Measurements from ENCODE around the gene SHC3. TPM values are rescaled to one million over a fixed set of nuclear protein-coding genes. Genes with fewer than 3 reads are reported as not detected.

Gene SHC3
- total RNA-seq, 1 experiment from 2014 or later: 0.27 TPM

DNA sequence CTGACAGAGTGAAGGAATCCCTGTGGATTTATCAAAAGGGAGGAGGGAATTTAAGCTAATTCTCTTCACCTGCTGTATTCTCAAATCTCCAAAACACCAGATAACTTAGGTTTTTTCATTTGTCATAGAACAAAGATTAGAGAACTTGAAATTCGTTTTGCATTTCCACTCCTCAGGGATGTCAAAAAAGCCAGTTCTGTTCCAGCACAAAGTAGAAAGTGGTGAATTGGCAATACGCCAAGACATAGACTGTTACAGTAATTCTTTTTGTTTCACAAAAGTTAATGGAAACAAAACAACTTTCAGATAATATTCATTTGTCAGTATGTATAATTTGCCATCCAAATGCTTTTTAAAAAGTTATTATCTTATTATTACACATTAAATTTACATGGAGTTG, 172.4 kb downstream of the SHC3 start:
- H3K4me3 ChIP-seq (replicated peaks in 1 of 2; ENCODE audit: low read depth in 1 of 2, low read length in 2 of 2): no peak overlapping the region
- intact Hi-C loops (cut with micrococcal nuclease): loop anchor here (10.0 kb wide), 3 partner anchors 281 to 1321 kb away; no protein-coding TSS in a partner anchor
- no peak for DNase-seq (ENCODE audit: low read depth, low spot score)
- ChIA-PET RAD21 (ENCODE audit: low non-redundant PET in 1 of 2, low total read pairs in 2 of 2, uncharacterized antibody in 2 of 2, unreplicated experiment in 2 of 2) (no interaction called here), POLR2A (no interaction called here), CTCF (no interaction called here)
- H2AFZ ChIP-seq (ENCODE audit: low read depth, low read length, poor library complexity, severe bottlenecking): no peak overlapping the region
- no peak overlapping the region for H3K9ac ChIP-seq (ENCODE audit: low read length)
- no peaks in the 10 kb centered on the region for H4K20me1 ChIP-seq (ENCODE audit: insufficient read depth)
- no peaks in the 10 kb centered on the region for H3K9me2 ChIP-seq (ENCODE audit: insufficient read depth)
- H3K79me2 ChIP-seq (ENCODE audit: insufficient read depth, low read length): no peaks in the 10 kb centered on the region
- H3K9me3 ChIP-seq (ENCODE audit: control insufficient read depth in 1 of 2, insufficient read depth in 1 of 2, low read depth in 1 of 2, low read length in 2 of 2): no peaks in the 10 kb centered on the region
- no peaks in the 10 kb centered on the region for H3K36me3 ChIP-seq (ENCODE audit: control insufficient read depth in 1 of 2, insufficient read depth in 2 of 2, low read length in 2 of 2)
- no peak for ATAC-seq
- H3K4me2 ChIP-seq (ENCODE audit: low read length): no peak overlapping the region
- TF ChIP-seq ZNF274 (IDR thresholded peaks at IDR 0.05; ENCODE audit: low read depth, low read length): no peak
- TF ChIP-seq POLR2A (IDR thresholded peaks at IDR 0.05; ENCODE audit: borderline replicate concordance, extremely low read depth, insufficient read depth, insufficient read length): no peak
- TF ChIP-seq TCF7L2 (IDR thresholded peaks at IDR 0.05; ENCODE audit: borderline replicate concordance, extremely low read depth, insufficient read depth, insufficient read length): no peak
- TF ChIP-seq EZH2 (IDR thresholded peaks at IDR 0.05): no peak
- TF ChIP-seq CBX3 (IDR thresholded peaks at IDR 0.05; ENCODE audit: low read depth): no peak
- TF ChIP-seq EZH2phosphoT487 (IDR thresholded peaks at IDR 0.05; ENCODE audit: borderline replicate concordance): no peak
- no peak for TF ChIP-seq SP1 (IDR thresholded peaks at IDR 0.05; ENCODE audit: low read depth)
- no peak for TF ChIP-seq JUND (IDR thresholded peaks at IDR 0.05)
- peaks cover 0 to 1% of the 10 kb centered on the region in 2 experiments; a peak in 1 of 4 replicates for H3K4me1 ChIP-seq (ENCODE audit: control insufficient read depth in 1 of 2, insufficient read depth in 2 of 2, low read length in 2 of 2)
- H3K27me3 ChIP-seq (ENCODE audit: insufficient read depth, low read length): peaks cover 12% of the 10 kb centered on the region
- no TSS peak for BruUV-seq (replicated peaks)
- H3K27ac ChIP-seq (ENCODE audit: low read depth, low read length): no peak overlapping the region

DNA sequence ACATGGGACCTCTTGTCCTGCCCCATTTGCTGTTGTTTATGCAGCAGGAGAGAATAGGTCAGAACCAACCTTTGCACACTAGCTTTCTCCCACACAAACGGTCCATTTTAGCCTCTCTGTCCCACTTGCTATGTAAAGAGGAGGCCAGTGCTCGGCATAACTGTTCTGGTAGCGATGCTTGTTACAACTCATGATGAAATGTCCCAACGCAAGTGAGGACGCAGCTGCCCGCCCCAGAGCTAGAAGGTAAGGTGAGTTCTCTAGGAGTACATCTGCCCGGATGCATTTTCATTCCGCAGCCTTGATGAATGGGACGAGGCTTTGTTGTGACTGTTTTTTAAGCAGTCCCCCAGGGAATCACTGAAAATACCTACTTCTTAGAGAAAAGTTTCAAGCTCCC, 173.3 kb downstream of the SHC3 start:
- no peak for TF ChIP-seq POLR2AphosphoS5 (IDR thresholded peaks at IDR 0.05; ENCODE audit: low read depth, low read length)
- TF ChIP-seq YY1 (IDR thresholded peaks at IDR 0.05; ENCODE audit: extremely low read depth, insufficient replicate concordance, low read depth, low read length): no peak
- TF ChIP-seq EGR1 (IDR thresholded peaks at IDR 0.05; ENCODE audit: low read depth): no peak
- no peak for TF ChIP-seq CEBPB (IDR thresholded peaks at IDR 0.05; ENCODE audit: low read depth)
- TF ChIP-seq SIN3A (IDR thresholded peaks at IDR 0.05; ENCODE audit: low read depth): no peak
- TF ChIP-seq TCF7L2 (IDR thresholded peaks at IDR 0.05; ENCODE audit: borderline replicate concordance, extremely low read depth, insufficient read depth, insufficient read length): no peak
- TF ChIP-seq RAD21 (IDR thresholded peaks at IDR 0.05; ENCODE audit: low read depth): no peak
- no peak for TF ChIP-seq FOSL1 (IDR thresholded peaks at IDR 0.05; ENCODE audit: low read depth)
- TF ChIP-seq, protein P1, sequence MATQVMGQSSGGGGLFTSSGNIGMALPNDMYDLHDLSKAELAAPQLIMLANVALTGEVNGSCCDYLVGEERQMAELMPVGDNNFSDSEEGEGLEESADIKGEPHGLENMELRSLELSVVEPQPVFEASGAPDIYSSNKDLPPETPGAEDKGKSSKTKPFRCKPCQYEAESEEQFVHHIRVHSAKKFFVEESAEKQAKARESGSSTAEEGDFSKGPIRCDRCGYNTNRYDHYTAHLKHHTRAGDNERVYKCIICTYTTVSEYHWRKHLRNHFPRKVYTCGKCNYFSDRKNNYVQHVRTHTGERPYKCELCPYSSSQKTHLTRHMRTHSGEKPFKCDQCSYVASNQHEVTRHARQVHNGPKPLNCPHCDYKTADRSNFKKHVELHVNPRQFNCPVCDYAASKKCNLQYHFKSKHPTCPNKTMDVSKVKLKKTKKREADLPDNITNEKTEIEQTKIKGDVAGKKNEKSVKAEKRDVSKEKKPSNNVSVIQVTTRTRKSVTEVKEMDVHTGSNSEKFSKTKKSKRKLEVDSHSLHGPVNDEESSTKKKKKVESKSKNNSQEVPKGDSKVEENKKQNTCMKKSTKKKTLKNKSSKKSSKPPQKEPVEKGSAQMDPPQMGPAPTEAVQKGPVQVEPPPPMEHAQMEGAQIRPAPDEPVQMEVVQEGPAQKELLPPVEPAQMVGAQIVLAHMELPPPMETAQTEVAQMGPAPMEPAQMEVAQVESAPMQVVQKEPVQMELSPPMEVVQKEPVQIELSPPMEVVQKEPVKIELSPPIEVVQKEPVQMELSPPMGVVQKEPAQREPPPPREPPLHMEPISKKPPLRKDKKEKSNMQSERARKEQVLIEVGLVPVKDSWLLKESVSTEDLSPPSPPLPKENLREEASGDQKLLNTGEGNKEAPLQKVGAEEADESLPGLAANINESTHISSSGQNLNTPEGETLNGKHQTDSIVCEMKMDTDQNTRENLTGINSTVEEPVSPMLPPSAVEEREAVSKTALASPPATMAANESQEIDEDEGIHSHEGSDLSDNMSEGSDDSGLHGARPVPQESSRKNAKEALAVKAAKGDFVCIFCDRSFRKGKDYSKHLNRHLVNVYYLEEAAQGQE (IDR thresholded peaks at IDR 0.05; ENCODE audit: low read depth): no peak
- no peak for TF ChIP-seq CBX3 (IDR thresholded peaks at IDR 0.05; ENCODE audit: low read depth)
- TF ChIP-seq SRF (IDR thresholded peaks at IDR 0.05; ENCODE audit: low read depth): no peak
- no peak for TF ChIP-seq SP1 (IDR thresholded peaks at IDR 0.05; ENCODE audit: low read depth)
- no peak for TF ChIP-seq JUND (IDR thresholded peaks at IDR 0.05)
- no peak for TF ChIP-seq EZH2 (IDR thresholded peaks at IDR 0.05)
- no peak for TF ChIP-seq ZFX (IDR thresholded peaks at IDR 0.05)
- TF ChIP-seq, protein P2, sequence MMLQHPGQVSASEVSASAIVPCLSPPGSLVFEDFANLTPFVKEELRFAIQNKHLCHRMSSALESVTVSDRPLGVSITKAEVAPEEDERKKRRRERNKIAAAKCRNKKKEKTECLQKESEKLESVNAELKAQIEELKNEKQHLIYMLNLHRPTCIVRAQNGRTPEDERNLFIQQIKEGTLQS (IDR thresholded peaks at IDR 0.05): no peak
- TF ChIP-seq, protein P3, sequence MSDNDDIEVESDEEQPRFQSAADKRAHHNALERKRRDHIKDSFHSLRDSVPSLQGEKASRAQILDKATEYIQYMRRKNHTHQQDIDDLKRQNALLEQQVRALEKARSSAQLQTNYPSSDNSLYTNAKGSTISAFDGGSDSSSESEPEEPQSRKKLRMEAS (IDR thresholded peaks at IDR 0.05): no peak
- TF ChIP-seq POLR2A (IDR thresholded peaks at IDR 0.05; ENCODE audit: borderline replicate concordance, extremely low read depth, insufficient read depth, insufficient read length): no peak
- Histone ChIP-seq H3K9me3 (ENCODE audit: control insufficient read depth in 1 of 2, insufficient read depth in 1 of 2, low read depth in 1 of 2, low read length in 2 of 2) (no peaks in the 10 kb centered on the region), H3K27ac (ENCODE audit: low read depth, low read length) (no peak overlapping the region), H3K27me3 (ENCODE audit: insufficient read depth, low read length) (peaks cover 12% of the 10 kb centered on the region), H3K36me3 (ENCODE audit: control insufficient read depth in 1 of 2, insufficient read depth in 2 of 2, low read length in 2 of 2) (no peaks in the 10 kb centered on the region), H3K79me2 (ENCODE audit: insufficient read depth, low read length) (no peaks in the 10 kb centered on the region), H3K4me3 (replicated peaks in 1 of 2; ENCODE audit: low read depth in 1 of 2, low read length in 2 of 2) (no peak overlapping the region), H3K4me1 (ENCODE audit: control insufficient read depth in 1 of 2, insufficient read depth in 2 of 2, low read length in 2 of 2) (peaks cover 0 to 8% of the 10 kb centered on the region in 2 experiments; a peak in 1 of 4 replicates), H3K9ac (ENCODE audit: low read length) (no peak overlapping the region), H4K20me1 (ENCODE audit: insufficient read depth) (no peaks in the 10 kb centered on the region), H3K4me2 (ENCODE audit: low read length) (no peak overlapping the region), H3K9me2 (ENCODE audit: insufficient read depth) (no peaks in the 10 kb centered on the region), H2AFZ (ENCODE audit: low read depth, low read length, poor library complexity, severe bottlenecking) (no peak overlapping the region)
- DNase-seq (ENCODE audit: low read depth, low spot score): no peak
- ATAC-seq: no peak
- intact Hi-C loops (cut with micrococcal nuclease): loop anchor here (10.0 kb wide), 3 partner anchors 281 to 1321 kb away; no protein-coding TSS in a partner anchor
- RAD21 ChIA-PET (ENCODE audit: low non-redundant PET in 1 of 2, low total read pairs in 2 of 2, uncharacterized antibody in 2 of 2, unreplicated experiment in 2 of 2): no interaction called here
- BruUV-seq (replicated peaks): no TSS peak
- CTCF ChIA-PET: no interaction called here
- POLR2A ChIA-PET: no interaction called here

Data from HCT116 (cell line).